Upper lobe of right lung (tissue), 1 donor: Measurements from ENCODE around the gene DNAJC22. TPM values are rescaled to one million over a fixed set of nuclear protein-coding genes. Genes with fewer than 3 reads are reported as not detected.

ENCODE experiments used
- ATAC-seq: fragments of 200-7000 bp; cut with Tn5 transposase; one replicate; pipeline ENCODE4 v1.9.1; 2020; ENCODE audit warnings: mild to moderate bottlenecking, moderate library complexity
- DNase-seq: peaks from one replicate; pipeline ENCODE4 v3.0.0-alpha.2; 2020
- H3K27ac ChIP-seq: fragments of 200-600 bp; one replicate; pipeline ENCODE4 v1.8.0; 2022
- H3K27me3 ChIP-seq: fragments of 200-600 bp; one replicate; pipeline ENCODE4 v1.8.0; 2022; ENCODE audit warnings: mild to moderate bottlenecking
- H3K36me3 ChIP-seq: fragments of 200-600 bp; one replicate; pipeline ENCODE4 v1.8.0; 2022
- H3K4me1 ChIP-seq: fragments of 200-600 bp; one replicate; pipeline ENCODE4 v1.8.0; 2022
- H3K4me3 ChIP-seq: fragments of 200-600 bp; one replicate; pipeline ENCODE4 v1.8.0; 2022; ENCODE audit warnings: mild to moderate bottlenecking
- H3K9me3 ChIP-seq: fragments of 200-600 bp; one replicate; pipeline ENCODE4 v1.8.0; 2022
- intact Hi-C: fragments of 100-400 bp; cut with DNase I; formaldehyde crosslinking; loops from one replicate; pipeline ENCODE4 v1.11.0; 2022
- total RNA-seq: library from RNA; stranded (reverse); fragmentation: NEBNext Ultra II Directional; extraction: Animal tissue kit (Norgen Biotek cat#: 25700); gene quantifications from one replicate; pipeline ENCODE4 v1.2.1, GENCODE V29; 2021
- TF ChIP-seq, protein P1 (sequence below): fragments of 200-600 bp; IDR thresholded peaks from one replicate; pipeline ENCODE4 v1.8.0; 2022; ENCODE audit warnings: antibody characterized with exemption
- donor health status: DM: no; HTN: yes; CAD: no; lungs with severe emphysema.

The DNAJC22 gene
- total RNA-seq, 1 donor from 2014 or later, result 0.67 TPM

DNA sequence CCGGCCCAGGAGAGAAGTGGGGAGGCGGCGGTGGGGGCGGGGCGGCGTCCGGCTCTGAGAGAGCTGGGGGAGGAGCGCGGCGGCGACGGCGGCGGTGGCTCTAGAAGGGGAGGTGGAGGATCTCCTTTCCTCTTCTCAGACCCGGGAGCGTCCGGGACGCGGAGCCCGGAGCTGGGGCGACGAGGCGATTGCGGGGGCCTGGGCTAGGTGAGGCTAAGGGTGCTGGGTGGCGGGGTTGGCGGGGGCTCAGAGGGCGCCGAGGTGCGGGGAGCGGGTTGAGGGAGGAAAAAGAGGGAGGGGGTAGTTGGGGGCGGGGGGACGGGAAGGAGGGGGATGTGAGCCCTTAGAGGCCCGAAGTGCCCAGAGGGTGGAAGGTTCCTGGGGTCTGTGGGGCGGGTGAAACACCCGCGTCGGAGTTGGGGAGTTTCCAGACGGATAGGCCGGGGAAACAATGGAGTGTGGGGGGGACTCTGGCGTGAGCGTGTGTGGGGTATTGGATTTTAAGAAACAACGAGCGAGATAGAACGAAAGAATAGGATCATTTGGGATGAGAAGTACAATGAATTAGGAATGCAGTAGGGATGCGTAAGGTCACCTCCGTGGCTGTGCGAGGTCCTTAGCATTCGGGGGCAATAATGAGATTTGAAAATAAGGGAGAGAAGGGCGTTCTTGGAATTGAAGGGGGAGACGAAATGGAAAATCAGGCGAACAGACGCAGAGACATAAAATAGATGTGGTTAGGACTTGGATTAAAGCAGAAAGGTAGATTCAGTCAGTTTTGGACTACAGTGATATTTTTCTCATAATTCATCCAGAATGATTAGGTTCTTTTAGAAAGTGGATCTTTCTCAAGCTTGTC is 20.9 kb downstream of the DNAJC22 start, which contains the start of gene SPATS2:
SPATS2 (plus strand) TSS at position 82 of the 859 bp plus-strand sequence. CDS start 93,551 bp downstream, outside the sequence.
- ATAC-seq (peak; percentile 1), DNase-seq (peak; percentile 97)
- TF ChIP-seq, protein P1, sequence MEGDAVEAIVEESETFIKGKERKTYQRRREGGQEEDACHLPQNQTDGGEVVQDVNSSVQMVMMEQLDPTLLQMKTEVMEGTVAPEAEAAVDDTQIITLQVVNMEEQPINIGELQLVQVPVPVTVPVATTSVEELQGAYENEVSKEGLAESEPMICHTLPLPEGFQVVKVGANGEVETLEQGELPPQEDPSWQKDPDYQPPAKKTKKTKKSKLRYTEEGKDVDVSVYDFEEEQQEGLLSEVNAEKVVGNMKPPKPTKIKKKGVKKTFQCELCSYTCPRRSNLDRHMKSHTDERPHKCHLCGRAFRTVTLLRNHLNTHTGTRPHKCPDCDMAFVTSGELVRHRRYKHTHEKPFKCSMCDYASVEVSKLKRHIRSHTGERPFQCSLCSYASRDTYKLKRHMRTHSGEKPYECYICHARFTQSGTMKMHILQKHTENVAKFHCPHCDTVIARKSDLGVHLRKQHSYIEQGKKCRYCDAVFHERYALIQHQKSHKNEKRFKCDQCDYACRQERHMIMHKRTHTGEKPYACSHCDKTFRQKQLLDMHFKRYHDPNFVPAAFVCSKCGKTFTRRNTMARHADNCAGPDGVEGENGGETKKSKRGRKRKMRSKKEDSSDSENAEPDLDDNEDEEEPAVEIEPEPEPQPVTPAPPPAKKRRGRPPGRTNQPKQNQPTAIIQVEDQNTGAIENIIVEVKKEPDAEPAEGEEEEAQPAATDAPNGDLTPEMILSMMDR, result no peak
- Histone ChIP-seq H3K27me3 (no peaks in the 10 kb centered on the region), H3K36me3 (no peaks in the 10 kb centered on the region), H3K4me1 (peaks cover 24% of the 10 kb centered on the region), H3K27ac (peak within 1 kb of the TSS; percentile 91), H3K4me3 (peak within 1 kb of the TSS; percentile 86), H3K9me3 (no peaks in the 10 kb centered on the region)
- intact Hi-C loops, result no loop called here

DNA sequence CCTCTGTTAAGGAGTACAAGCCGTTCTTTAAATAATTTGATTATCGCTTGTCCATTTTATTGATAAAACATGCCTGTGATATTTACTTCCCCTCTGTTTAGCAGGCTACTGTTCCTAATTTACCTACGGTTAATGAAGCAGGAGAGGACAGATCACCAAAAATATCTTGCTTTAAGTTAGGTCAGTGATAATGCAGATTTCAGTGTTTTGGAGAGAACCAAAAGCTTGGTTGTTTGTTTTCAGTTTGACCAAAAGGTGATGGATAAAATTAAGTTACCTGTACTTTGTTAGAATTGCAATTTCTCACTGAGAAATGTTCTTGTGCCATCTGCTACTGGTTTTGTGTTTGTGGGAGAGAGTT is 21.5 kb downstream of the DNAJC22 start:
- peaks cover 24% of the 10 kb centered on the region for H3K4me1 ChIP-seq
- no peaks in the 10 kb centered on the region for H3K36me3 ChIP-seq
- peak overlapping the region; percentile 86 for H3K4me3 ChIP-seq
- no peak for ATAC-seq
- intact Hi-C loops, result no loop called here
- peak overlapping the region; percentile 91 for H3K27ac ChIP-seq
- DNase-seq, result no peak
- H3K27me3 ChIP-seq, result no peaks in the 10 kb centered on the region
- TF ChIP-seq, protein P1, result no peak
- H3K9me3 ChIP-seq, result no peaks in the 10 kb centered on the region

DNA sequence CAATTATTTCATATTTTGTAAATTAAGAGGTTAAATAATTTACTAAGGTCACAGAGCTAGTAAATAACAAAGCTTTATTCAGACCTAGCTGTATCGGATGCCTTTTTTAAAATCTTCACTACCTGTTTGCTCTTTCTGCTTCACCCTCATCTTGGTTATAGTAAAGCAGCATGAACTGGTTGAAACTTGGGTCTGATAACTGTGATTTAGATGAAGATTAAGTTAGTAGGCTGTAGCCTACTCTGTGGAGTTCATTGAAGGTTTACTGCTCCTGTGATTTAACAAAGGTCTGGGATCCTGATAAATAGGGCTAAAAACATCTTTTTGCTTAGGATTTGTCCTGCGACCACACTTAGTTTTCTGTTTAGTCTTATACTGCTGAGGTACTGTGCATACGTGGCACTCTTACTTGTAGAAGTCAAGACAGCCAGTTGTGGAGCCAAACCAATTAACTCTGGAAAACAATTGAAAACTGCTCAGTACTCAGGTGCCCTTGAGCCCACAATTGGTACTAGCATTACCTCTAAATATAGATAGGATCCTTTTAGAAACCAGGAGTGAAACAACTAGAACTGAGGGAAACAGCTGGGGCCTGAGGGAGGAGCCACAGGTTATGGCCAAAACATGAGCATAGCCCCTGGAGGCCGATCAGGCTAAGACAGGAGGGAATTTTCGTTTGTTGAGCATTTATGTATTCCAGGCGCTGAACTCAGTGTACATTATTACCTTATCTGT is 22.9 kb downstream of the DNAJC22 start:
- H3K9me3 ChIP-seq, result no peaks in the 10 kb centered on the region

DNA sequence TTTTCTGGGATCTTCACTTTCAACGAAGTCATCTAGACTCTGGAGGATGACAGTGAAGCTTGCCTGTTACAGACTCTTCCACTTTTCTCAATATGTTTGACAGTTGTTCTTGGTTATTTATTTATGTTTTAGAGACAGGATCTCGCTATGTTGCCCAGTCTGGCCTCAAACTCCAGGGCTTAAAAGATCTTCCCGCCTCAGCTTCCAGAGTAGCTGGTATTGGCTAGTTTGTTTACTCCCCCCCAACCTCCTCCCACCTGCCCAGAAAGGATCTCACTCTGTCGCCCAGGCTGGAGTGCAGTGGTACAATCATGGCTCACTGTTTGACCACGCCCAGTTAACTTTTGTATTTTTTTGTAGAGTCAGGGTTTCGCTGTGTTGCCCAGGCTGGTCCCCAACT is 23.9 kb downstream of the DNAJC22 start:
- Histone ChIP-seq H3K9me3 (no peaks in the 10 kb centered on the region), H3K27me3 (no peaks in the 10 kb centered on the region), H3K4me3 (no peak overlapping the region), H3K4me1 (peaks cover 24% of the 10 kb centered on the region), H3K36me3 (no peaks in the 10 kb centered on the region), H3K27ac (no peak overlapping the region)
- intact Hi-C loops, result no loop called here
- TF ChIP-seq, protein P1, result no peak
- DNase-seq, result no peak
- no peak for ATAC-seq

More for the DNA sequence above, 22.9 kb downstream of the DNAJC22 start:
- H3K4me1 ChIP-seq, result peaks cover 24% of the 10 kb centered on the region
- H3K4me3 ChIP-seq, result no peak overlapping the region
- TF ChIP-seq, protein P1, result peak; percentile 43
- ATAC-seq (no peak), DNase-seq (no peak)
- no peaks in the 10 kb centered on the region for H3K27me3 ChIP-seq
- intact Hi-C loops, result no loop called here
- no peak overlapping the region for H3K27ac ChIP-seq
- H3K36me3 ChIP-seq, result no peaks in the 10 kb centered on the region

DNA sequence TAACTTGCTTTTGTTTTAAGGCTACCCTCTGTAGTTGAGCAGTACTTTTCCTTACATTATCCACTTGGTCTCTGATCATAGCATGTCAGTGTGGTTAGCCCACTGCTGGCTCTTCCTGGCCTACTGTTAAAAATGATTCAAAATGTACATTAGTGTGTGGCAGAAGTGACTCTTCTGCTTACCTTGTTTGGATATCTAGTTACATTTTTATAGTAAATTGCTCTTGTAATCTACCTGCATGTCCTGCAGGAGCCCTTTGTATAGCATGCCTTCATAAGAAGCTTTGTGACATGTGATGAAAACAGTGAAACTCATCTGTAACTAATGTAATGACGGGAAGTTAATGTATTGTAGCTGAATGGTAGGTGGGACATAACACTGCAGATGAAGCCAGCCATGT is 28.7 kb downstream of the DNAJC22 start:
- no peaks in the 10 kb centered on the region for H3K4me1 ChIP-seq
- ATAC-seq (no peak), DNase-seq (no peak)
- no peaks in the 10 kb centered on the region for H3K27me3 ChIP-seq
- H3K4me3 ChIP-seq, result no peak overlapping the region
- intact Hi-C loops, result no loop called here
- TF ChIP-seq, protein P1, result no peak
- no peaks in the 10 kb centered on the region for H3K9me3 ChIP-seq
- H3K36me3 ChIP-seq, result no peaks in the 10 kb centered on the region
- no peak overlapping the region for H3K27ac ChIP-seq
